G401.6 (cell line): ENCODE data around the gene BIVM.

ENCODE experiments used
- FAIRE-seq: peaks from 2 replicates; lab custom pipeline; 2012; peaks lifted over from hg19 to GRCh38; lab: Jason Lieb, UNC

BIVM gene

DNA sequence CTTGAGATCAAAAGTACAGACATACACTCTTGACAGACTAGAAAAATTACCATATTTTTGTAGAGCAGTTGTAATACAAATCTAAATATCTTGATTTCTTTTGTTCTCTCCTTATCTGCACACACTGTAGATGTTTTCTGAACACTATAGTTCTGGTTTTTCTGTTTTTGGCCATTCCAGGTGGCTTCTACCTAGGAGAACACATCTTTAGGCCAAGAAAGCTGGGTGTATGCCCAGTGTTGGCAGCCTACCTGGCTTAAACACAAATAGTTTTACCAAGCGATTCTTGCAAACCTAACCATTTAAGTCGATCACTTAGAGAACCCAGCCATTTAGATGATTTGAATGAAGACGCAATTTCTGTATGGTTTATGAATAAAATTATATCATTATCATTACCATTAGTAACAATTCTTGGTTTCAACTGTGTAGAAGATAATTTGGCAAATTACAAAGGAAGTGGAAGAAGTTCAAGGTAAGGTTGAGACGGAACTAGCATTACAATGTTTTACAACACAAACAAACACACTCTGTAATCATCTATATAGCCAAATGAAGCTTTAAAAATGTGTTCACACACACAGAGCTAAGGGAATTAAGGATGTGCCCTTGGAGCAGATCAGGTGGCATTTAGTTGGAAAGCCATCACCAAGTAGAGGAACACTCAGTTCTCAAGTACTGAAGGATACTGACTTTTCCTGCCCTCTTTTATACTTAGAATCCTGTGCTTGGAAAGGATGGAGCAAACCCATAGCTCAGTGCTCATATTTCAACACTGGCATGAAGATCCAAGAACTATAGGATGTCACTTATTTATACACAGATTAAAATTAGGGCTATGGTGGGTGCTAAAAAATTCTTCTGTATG is 83.1 kb downstream of the BIVM start:
- no peak for FAIRE-seq
